ENCODE measurements around the gene ARL6IP6. TPM values are rescaled to one million over a fixed set of nuclear protein-coding genes. Genes with fewer than 3 reads are reported as not detected.

Gene ARL6IP6
- total RNA-seq, 2 donors from 2014 or later, result 7.3 to 13.4 TPM

DNA sequence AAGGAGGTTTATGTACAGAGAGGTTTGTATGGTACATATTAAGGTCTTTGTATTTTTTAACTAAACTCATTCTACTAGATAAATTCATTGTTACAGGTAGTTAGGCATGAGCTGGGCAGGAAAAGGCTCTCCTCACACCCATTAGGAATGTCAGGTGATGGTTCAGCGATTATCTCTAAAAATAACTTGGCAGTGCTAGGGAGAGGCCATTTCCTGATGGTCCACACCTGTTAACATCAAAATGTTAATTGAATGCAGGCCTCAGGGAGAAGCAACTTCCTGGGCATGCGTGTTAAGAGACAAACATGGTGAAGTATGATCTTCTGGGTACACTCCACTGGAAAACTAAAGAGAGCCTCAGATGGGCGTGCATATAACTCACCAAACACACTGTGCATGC, 73.6 kb downstream of the ARL6IP6 start:
- no peaks in the 10 kb centered on the region for H3K4me1 ChIP-seq (ENCODE audit: control insufficient read depth in 1 of 2, low read depth in 2 of 2)
- ATAC-seq (ENCODE audit: insufficient number of reproducible peaks, low FRiP score, low read depth), result no peak
- no peak overlapping the region for H3K4me3 ChIP-seq
- no peaks in the 10 kb centered on the region for H3K9me3 ChIP-seq
- H3K27ac ChIP-seq, result no peak overlapping the region
- H3K27me3 ChIP-seq (replicated peaks; ENCODE audit: insufficient read depth), result no peaks in the 10 kb centered on the region
- TF ChIP-seq, protein P1, sequence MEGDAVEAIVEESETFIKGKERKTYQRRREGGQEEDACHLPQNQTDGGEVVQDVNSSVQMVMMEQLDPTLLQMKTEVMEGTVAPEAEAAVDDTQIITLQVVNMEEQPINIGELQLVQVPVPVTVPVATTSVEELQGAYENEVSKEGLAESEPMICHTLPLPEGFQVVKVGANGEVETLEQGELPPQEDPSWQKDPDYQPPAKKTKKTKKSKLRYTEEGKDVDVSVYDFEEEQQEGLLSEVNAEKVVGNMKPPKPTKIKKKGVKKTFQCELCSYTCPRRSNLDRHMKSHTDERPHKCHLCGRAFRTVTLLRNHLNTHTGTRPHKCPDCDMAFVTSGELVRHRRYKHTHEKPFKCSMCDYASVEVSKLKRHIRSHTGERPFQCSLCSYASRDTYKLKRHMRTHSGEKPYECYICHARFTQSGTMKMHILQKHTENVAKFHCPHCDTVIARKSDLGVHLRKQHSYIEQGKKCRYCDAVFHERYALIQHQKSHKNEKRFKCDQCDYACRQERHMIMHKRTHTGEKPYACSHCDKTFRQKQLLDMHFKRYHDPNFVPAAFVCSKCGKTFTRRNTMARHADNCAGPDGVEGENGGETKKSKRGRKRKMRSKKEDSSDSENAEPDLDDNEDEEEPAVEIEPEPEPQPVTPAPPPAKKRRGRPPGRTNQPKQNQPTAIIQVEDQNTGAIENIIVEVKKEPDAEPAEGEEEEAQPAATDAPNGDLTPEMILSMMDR (IDR thresholded peaks at IDR 0.05), result no peak
- no peak for DNase-seq (ENCODE audit: low spot score)
- no peaks in the 10 kb centered on the region for H3K36me3 ChIP-seq

DNA sequence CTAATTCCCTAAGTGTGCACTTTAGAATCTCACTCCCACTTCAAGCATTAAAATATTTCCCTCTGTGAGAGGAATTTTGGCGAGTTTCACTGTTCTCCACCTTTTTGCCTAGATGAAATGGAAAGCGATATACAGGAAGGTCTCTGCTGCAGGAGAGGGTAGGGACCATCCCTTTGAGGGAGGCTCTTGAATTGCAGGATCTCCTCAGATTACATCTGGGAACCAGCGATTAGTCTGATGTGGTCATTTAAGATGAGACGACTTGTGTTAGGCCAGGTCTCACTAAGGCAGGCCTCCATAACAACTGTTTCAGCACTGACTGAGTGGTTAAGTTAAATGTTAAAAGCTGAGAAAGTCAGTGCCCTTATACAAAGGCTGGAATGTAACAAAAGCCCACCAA, 74.6 kb downstream of the ARL6IP6 start:
- DNase-seq (ENCODE audit: low spot score) (no peak), ATAC-seq (ENCODE audit: insufficient number of reproducible peaks, low FRiP score, low read depth) (no peak)
- Histone ChIP-seq H3K4me1 (ENCODE audit: control insufficient read depth in 1 of 2, low read depth in 2 of 2) (no peaks in the 10 kb centered on the region), H3K27ac (no peak overlapping the region), H3K36me3 (no peaks in the 10 kb centered on the region), H3K4me3 (no peak overlapping the region), H3K9me3 (no peaks in the 10 kb centered on the region), H3K27me3 (replicated peaks; ENCODE audit: insufficient read depth) (no peaks in the 10 kb centered on the region)
- TF ChIP-seq, protein P1 (IDR thresholded peaks at IDR 0.05), result no peak

DNA sequence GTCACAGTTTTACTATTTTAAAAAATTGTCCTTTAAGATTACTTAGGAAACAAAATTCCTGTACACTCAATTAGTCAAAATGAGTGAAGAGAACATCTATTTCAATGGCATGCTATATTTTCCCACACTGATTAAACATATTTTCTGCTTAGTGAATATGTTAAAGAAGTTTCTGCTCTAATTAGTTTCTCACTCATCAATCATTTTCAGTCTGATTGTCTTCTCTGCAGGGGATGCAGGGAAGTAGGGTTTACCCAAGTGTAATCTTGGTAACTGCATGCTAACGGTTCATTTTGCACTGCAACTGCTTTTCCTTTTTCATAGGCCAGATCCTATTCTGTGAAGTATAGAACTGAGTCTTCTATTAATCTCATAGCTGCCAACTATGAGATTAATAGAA, 78.5 kb downstream of the ARL6IP6 start:
- TF ChIP-seq, protein P1 (IDR thresholded peaks at IDR 0.05), result no peak

DNA sequence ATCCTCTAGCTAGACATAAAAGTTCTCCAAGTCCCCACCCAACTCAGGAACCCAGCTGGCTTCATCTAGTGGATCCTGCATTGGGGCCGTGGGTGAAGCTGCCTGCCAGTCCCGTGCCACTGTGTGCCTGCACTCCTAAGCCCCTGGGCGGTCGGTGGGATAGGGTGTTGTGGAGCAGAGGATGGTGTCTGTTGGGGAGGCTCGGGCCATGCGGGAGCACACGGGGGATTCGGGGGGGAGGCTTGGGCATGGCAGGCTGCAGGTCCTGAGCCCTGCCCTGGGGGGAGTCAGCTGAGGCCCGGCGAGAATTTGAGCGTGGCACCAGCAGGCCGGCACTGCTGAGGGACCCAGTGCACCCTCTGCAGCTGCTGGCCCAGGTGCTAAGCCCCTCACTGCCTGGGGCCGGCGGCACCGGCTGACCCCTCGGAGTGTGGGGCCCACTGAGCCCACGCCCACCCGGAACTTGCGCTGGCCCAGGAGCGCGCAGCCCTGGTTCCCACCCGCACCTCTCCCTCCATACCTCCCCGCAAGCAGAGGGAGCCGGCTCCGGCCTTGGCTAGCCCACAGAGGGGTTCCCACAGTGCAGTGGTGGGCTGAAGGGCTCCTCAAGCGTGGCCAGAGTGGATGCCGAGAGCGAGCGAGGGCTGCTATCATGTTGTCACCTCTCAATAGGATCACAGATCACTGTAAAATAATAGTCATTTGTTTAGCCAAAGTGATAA, 86.4 kb downstream of the ARL6IP6 start:
- Histone ChIP-seq H3K27me3 (replicated peaks; ENCODE audit: insufficient read depth) (no peaks in the 10 kb centered on the region), H3K9me3 (no peaks in the 10 kb centered on the region), H3K27ac (no peak overlapping the region), H3K4me1 (ENCODE audit: control insufficient read depth in 1 of 2, low read depth in 2 of 2) (no peaks in the 10 kb centered on the region), H3K4me3 (no peak overlapping the region), H3K36me3 (no peaks in the 10 kb centered on the region)
- no peak for ATAC-seq (ENCODE audit: insufficient number of reproducible peaks, low FRiP score, low read depth)
- no peak for DNase-seq (ENCODE audit: low spot score)
- TF ChIP-seq, protein P1 (IDR thresholded peaks at IDR 0.05), result no peak

More for the DNA sequence above, 78.5 kb downstream of the ARL6IP6 start:
- ATAC-seq (ENCODE audit: insufficient number of reproducible peaks, low FRiP score, low read depth) (no peak), DNase-seq (ENCODE audit: low spot score) (no peak)
- H3K9me3 ChIP-seq, result no peaks in the 10 kb centered on the region
- H3K27me3 ChIP-seq (replicated peaks; ENCODE audit: insufficient read depth), result no peaks in the 10 kb centered on the region
- no peak overlapping the region for H3K4me3 ChIP-seq
- no peaks in the 10 kb centered on the region for H3K4me1 ChIP-seq (ENCODE audit: control insufficient read depth in 1 of 2, low read depth in 2 of 2)
- H3K27ac ChIP-seq, result no peak overlapping the region
- no peaks in the 10 kb centered on the region for H3K36me3 ChIP-seq

DNA sequence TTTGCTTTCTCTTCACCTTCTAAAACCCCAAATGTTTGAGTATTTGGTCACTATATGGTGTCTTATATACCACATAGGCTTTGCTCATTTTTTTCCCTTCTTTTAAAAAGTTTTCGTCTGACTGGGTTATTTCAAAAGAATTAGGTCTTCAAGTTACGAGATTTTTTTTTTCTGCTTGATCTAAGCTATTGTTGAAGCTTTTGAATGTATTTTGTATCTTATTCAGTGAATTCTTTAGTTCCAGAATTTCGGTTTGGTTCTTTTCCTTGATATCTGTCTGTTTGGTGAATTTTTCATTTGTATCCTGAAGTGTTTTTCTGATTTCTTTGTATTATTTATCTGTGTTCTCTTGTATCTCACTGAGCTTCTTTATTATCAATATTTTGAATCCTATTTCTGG, 93.5 kb downstream of the ARL6IP6 start:
- DNase-seq (ENCODE audit: low spot score) (no peak), ATAC-seq (ENCODE audit: insufficient number of reproducible peaks, low FRiP score, low read depth) (no peak)
- Histone ChIP-seq H3K36me3 (no peaks in the 10 kb centered on the region), H3K4me3 (no peak overlapping the region), H3K27me3 (replicated peaks; ENCODE audit: insufficient read depth) (no peaks in the 10 kb centered on the region), H3K9me3 (no peaks in the 10 kb centered on the region), H3K4me1 (ENCODE audit: control insufficient read depth in 1 of 2, low read depth in 2 of 2) (no peaks in the 10 kb centered on the region), H3K27ac (no peak overlapping the region)
- TF ChIP-seq, protein P1 (IDR thresholded peaks at IDR 0.05), result no peak

Other genes with a start within 250 kb of the ARL6IP6 start
- gene PRPF40A, start 1.2 kb upstream of the ARL6IP6 start, total RNA-seq, result 100 to 1,000 TPM in 1 of 2 donors, 10 to 100 TPM in 1; 62.0 to 133 TPM

Measured in thoracic aorta (tissue), 2 donors.